Smooth muscle cell (in vitro differentiated cells): ENCODE results near the gene AGK. TPM values are rescaled to one million over a fixed set of nuclear protein-coding genes. Genes with fewer than 3 reads are reported as not detected.

Source experiments
- DNase-seq: peaks from one replicate; lab custom pipeline; 2025; ENCODE audit not compliant: unreplicated experiment; lab: John Stamatoyannopoulos, UW
- H2AFZ ChIP-seq: fragments of 200-600 bp; sonication (generic); 2 replicates; pipeline ENCODE4 v1.6.0; 2016; ENCODE audit warnings: antibody characterized with exemption, low read depth, mild to moderate bottlenecking
- H3F3A ChIP-seq: fragments of 200-600 bp; sonication (generic); 2 replicates; pipeline ENCODE4 v1.6.0; 2017; ENCODE audit warnings: antibody characterized with exemption, low read depth
- H3K27ac ChIP-seq: fragments of 200-600 bp; sonication (generic); 2 replicates; pipeline ENCODE4 v1.5.1; 2016; ENCODE audit warnings: low read depth, mild to moderate bottlenecking
- H3K27me3 ChIP-seq: fragments of 200-600 bp; sonication (generic); 2 replicates; pipeline ENCODE4 v1.6.1; 2016; ENCODE audit warnings: low read depth, mild to moderate bottlenecking
- H3K36me3 ChIP-seq: fragments of 200-600 bp; sonication (generic); 2 replicates; pipeline ENCODE4 v1.5.1; 2016; ENCODE audit warnings: low read depth
- H3K4me1 ChIP-seq: fragments of 200-600 bp; sonication (generic); 2 replicates; pipeline ENCODE4 v1.5.1; 2016; ENCODE audit warnings: low read depth
- H3K4me2 ChIP-seq: fragments of 200-600 bp; sonication (generic); 2 replicates; pipeline ENCODE4 v1.6.0; 2016; ENCODE audit warnings: mild to moderate bottlenecking
- H3K4me3 ChIP-seq: fragments of 200-600 bp; sonication (generic); 2 replicates; pipeline ENCODE4 v1.5.1; 2016; ENCODE audit warnings: mild to moderate bottlenecking
- H3K79me2 ChIP-seq: fragments of 200-600 bp; sonication (generic); 2 replicates; pipeline ENCODE4 v1.6.0; 2016; ENCODE audit warnings: low read depth, mild to moderate bottlenecking
- H3K9ac ChIP-seq: fragments of 200-600 bp; sonication (generic); 2 replicates; pipeline ENCODE4 v1.6.0; 2016; ENCODE audit warnings: low read depth
- H3K9me3 ChIP-seq: fragments of 200-600 bp; sonication (generic); replicated peaks from 2 replicates; pipeline ENCODE4 v1.5.1; 2016; ENCODE audit warnings: low read depth
- H4K20me1 ChIP-seq: fragments of 200-600 bp; sonication (generic); 2 replicates; pipeline ENCODE4 v1.6.0; 2016; ENCODE audit warnings: low read depth
- CTCF ChIP-seq: fragments of 200-600 bp; sonication (generic); IDR thresholded peaks from 2 replicates; pipeline ENCODE4 v1.5.1; 2017; ENCODE audit warnings: borderline replicate concordance, mild to moderate bottlenecking, antibody characterized with exemption; ENCODE audit not compliant: insufficient read depth, poor library complexity, severe bottlenecking
- WGBS: methylation state at CpG from one replicate; pipeline ENCODE4 v1.1.7; 2016; ENCODE audit warnings: low lambda C conversion rate; 5-methylcytosine and 5-hydroxymethylcytosine counted together
- polyA plus RNA-seq: library from polyadenylated mRNA; unstranded; fragments of >200 nt; fragmentation: Nextera tagmentation; extraction: Ambion mirVana; gene quantifications from 2 replicates; pipeline ENCODE4 v1.2.1, GENCODE V29; 2016
- total RNA-seq: library from RNA; depleted of rRNA; stranded (reverse); fragments of >200 nt; gene quantifications from 2 replicates; pipeline ENCODE4 v1.2.3, GENCODE V29; 2014

AGK gene
- total and polyA plus RNA-seq, 2 experiments from 2014 or later = 22.3 to 32.4 TPM

- peaks cover 6% of the 10 kb centered on the region for H3K79me2 ChIP-seq
- TF ChIP-seq CTCF = no peak
- no peaks in the 10 kb centered on the region for H3F3A ChIP-seq
- no peaks in the 10 kb centered on the region for H3K9me3 ChIP-seq
- DNase-seq = no peak
- peaks cover 6% of the 10 kb centered on the region for H4K20me1 ChIP-seq
- H2AFZ ChIP-seq = no peak overlapping the region
- H3K36me3 ChIP-seq = no peaks in the 10 kb centered on the region
- H3K4me1 ChIP-seq = no peaks in the 10 kb centered on the region
- no peak overlapping the region for H3K4me2 ChIP-seq
- 90% methylated on average over 1 of the region's 1 CpG for WGBS
- no peak overlapping the region for H3K4me3 ChIP-seq
- H3K27ac ChIP-seq = no peak overlapping the region
- no peak overlapping the region for H3K9ac ChIP-seq
- no peaks in the 10 kb centered on the region for H3K27me3 ChIP-seq
These were observed 19.8 kb downstream of the AGK start for GRCh38 chr7:141571059-141571458.

DNA sequence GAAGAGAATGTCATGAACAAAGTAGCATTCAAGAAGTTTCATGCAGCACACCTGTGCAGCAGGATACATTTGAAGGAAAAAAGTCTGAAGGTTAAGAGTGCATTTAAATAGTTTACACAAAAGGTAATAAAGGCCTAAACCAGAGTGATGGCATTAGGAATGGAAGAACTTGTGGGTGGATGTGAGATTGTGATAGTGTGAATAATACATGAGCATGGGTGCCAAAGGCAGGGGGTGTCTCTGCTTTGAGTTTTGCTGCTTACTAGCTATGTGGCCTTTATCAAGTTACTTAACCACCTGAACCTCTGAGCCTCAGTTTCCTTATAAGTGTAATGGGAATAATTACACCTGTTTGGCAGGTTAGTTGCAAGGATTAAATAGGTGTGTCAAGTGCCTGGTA is 21.0 kb downstream of the AGK start:
- no peak for TF ChIP-seq CTCF
- H3K4me3 ChIP-seq = no peak overlapping the region
- no peaks in the 10 kb centered on the region for H3K36me3 ChIP-seq

GRCh38 chr7:141573511-141573910 is 22.3 kb downstream of the AGK start:
- no peaks in the 10 kb centered on the region for H3K36me3 ChIP-seq
- H3K27ac ChIP-seq = no peak overlapping the region

More for the DNA sequence above, 21.0 kb downstream of the AGK start:
- H2AFZ ChIP-seq = no peak overlapping the region
- peaks cover 6% of the 10 kb centered on the region for H4K20me1 ChIP-seq
- no peaks in the 10 kb centered on the region for H3K4me1 ChIP-seq
- no peaks in the 10 kb centered on the region for H3K27me3 ChIP-seq
- peaks cover 6% of the 10 kb centered on the region for H3K79me2 ChIP-seq
- no peaks in the 10 kb centered on the region for H3K9me3 ChIP-seq
- no peak overlapping the region for H3K27ac ChIP-seq
- no peak for DNase-seq
- H3K4me2 ChIP-seq = no peak overlapping the region
- H3F3A ChIP-seq = no peaks in the 10 kb centered on the region
- no peak overlapping the region for H3K9ac ChIP-seq

More at GRCh38 chr7:141573511-141573910, 22.3 kb downstream of the AGK start:
- H3F3A ChIP-seq = no peaks in the 10 kb centered on the region
- TF ChIP-seq CTCF = no peak
- H3K4me3 ChIP-seq = no peak overlapping the region
- H3K9ac ChIP-seq = no peak overlapping the region
- H2AFZ ChIP-seq = no peak overlapping the region
- H4K20me1 ChIP-seq = peaks cover 6% of the 10 kb centered on the region
- peaks cover 6% of the 10 kb centered on the region for H3K79me2 ChIP-seq
- no peak for DNase-seq
- no peaks in the 10 kb centered on the region for H3K9me3 ChIP-seq
- H3K27me3 ChIP-seq = no peaks in the 10 kb centered on the region
- no peaks in the 10 kb centered on the region for H3K4me1 ChIP-seq
- 99% methylated on average over 6 of the region's 6 CpGs for WGBS
- H3K4me2 ChIP-seq = no peak overlapping the region
